K562 (cell line): ENCODE data around the gene MAP3K13. TPM values are rescaled to one million over a fixed set of nuclear protein-coding genes. Genes with fewer than 3 reads are reported as not detected.

Experiments used
- ARID1B ChIP-seq: fragments of 450-650 bp; IDR thresholded peaks from 2 replicates; pipeline ENCODE4 v1.6.1; 2016; ENCODE audit warnings: antibody characterized with exemption, mild to moderate bottlenecking, inconsistent platforms
- ATF7 ChIP-seq: fragments of 450-650 bp; IDR thresholded peaks from 2 replicates; pipeline ENCODE4 v1.7.1; 2014; ENCODE audit warnings: mild to moderate bottlenecking, moderate library complexity
- CHD4 ChIP-seq: fragments of 200-600 bp; sonication (generic); IDR thresholded peaks from 3 replicates; pipeline ENCODE4 v1.6.1; 2012; ENCODE audit warnings: low read depth, mild to moderate bottlenecking, mixed read lengths, low read length, inconsistent platforms; ENCODE audit not compliant: insufficient read depth, insufficient replicate concordance, poor library complexity, severe bottlenecking
- CTBP1 ChIP-seq: fragments of 450-650 bp; IDR thresholded peaks from 2 replicates; pipeline ENCODE4 v1.6.1; 2016; ENCODE audit warnings: borderline replicate concordance
- DPF2 ChIP-seq: fragments of 450-650 bp; IDR thresholded peaks from 2 replicates; pipeline ENCODE4 v1.6.1; 2016
- ELF4 ChIP-seq: fragments of 450-650 bp; formaldehyde crosslinking; IDR thresholded peaks from 2 replicates; pipeline ENCODE4 v1.4.0; 2022; ENCODE audit warnings: missing genetic modification characterization
- ETV5 ChIP-seq: sonication (generic); formaldehyde crosslinking; IDR thresholded peaks from 2 replicates; pipeline ENCODE4 v1.4.0; 2020; ENCODE audit warnings: low read depth, mild to moderate bottlenecking, missing genetic modification reagents
- HDAC1 ChIP-seq, 2 experiments: fragments of 450-650 bp; IDR thresholded peaks; 2 replicates each; pipeline ENCODE4 v1.6.1; 2016 to 2017; ENCODE audit warnings: inconsistent platforms in 1 of 2, mild to moderate bottlenecking in 1 of 2, moderate library complexity in 1 of 2
- JUND ChIP-seq, 2 experiments: IDR thresholded peaks; 2 replicates in 1 of 2; 3 replicates in 1 of 2; pipeline ENCODE4 v1.6.1; 2011; ENCODE audit warnings: borderline replicate concordance in 2 of 2, low read depth in 2 of 2, low read length in 2 of 2, improper control_type of control experiment in 1 of 2, missing biosample characterization in 1 of 2, missing genetic modification characterization in 1 of 2, missing genetic modification reagents in 1 of 2
- KDM1A ChIP-seq, 2 experiments: fragments of 450-650 bp; IDR thresholded peaks; 2 replicates each; pipeline ENCODE4 v1.6.1; 2016; ENCODE audit warnings: mild to moderate bottlenecking in 2 of 2
- KHSRP ChIP-seq: fragments of 450-650 bp; IDR thresholded peaks from 2 replicates; pipeline ENCODE4 v1.6.1; 2017
- MAFF ChIP-seq: IDR thresholded peaks from 2 replicates; pipeline ENCODE4 v1.6.1; 2012; ENCODE audit warnings: low read length, improper control_type of control experiment
- MTA1 ChIP-seq: fragments of 450-650 bp; IDR thresholded peaks from 2 replicates; pipeline ENCODE4 v1.6.1; 2017; ENCODE audit warnings: borderline replicate concordance
- NCOR1 ChIP-seq: fragments of 450-650 bp; IDR thresholded peaks from 2 replicates; pipeline ENCODE4 v1.6.1; 2016; ENCODE audit warnings: mild to moderate bottlenecking, moderate library complexity
- NFE2 ChIP-seq: IDR thresholded peaks from 2 replicates; pipeline ENCODE4 v1.6.1; 2014; ENCODE audit warnings: antibody characterized with exemption, low read depth
- NFE2L1 ChIP-seq: fragments of 450-650 bp; IDR thresholded peaks from 2 replicates; pipeline ENCODE4 v1.6.1; 2016; ENCODE audit warnings: missing genetic modification characterization, low read depth, mild to moderate bottlenecking, missing compliant biosample characterization, moderate library complexity, borderline replicate concordance
- NR2C1 ChIP-seq, 2 experiments: fragments of 450-650 bp; IDR thresholded peaks; 2 replicates each; pipeline ENCODE4 v1.6.1; 2017; ENCODE audit warnings: mild to moderate bottlenecking in 2 of 2, antibody characterized with exemption in 1 of 2, inconsistent platforms in 1 of 2, missing compliant biosample characterization in 1 of 2, missing genetic modification characterization in 1 of 2
- NR2C2 ChIP-seq, 2 experiments: fragments of 200-800 bp in 1 of 2; sonication (Bioruptor generic) in 1 of 2; sonication (generic) in 1 of 2; formaldehyde crosslinking in 1 of 2; IDR thresholded peaks; 2 replicates each; pipeline versions ENCODE4 v1.6.1 to v1.8.0; 2016 to 2022; ENCODE audit warnings: mild to moderate bottlenecking in 1 of 2, missing compliant biosample characterization in 1 of 2, missing genetic modification characterization in 1 of 2, missing genetic modification reagents in 1 of 2
- POLR2AphosphoS2 ChIP-seq: IDR thresholded peaks from 2 replicates; pipeline ENCODE4 v1.6.1; 2012; ENCODE audit warnings: low read length, improper control_type of control experiment
- SIN3A ChIP-seq, 2 experiments: fragments of 150-350 bp in 1 of 2; IDR thresholded peaks; 2 replicates each; pipeline ENCODE4 v1.6.1; 2011 to 2016; ENCODE audit warnings: borderline replicate concordance in 2 of 2, low read depth in 2 of 2, low read length in 2 of 2, mild to moderate bottlenecking in 2 of 2, moderate library complexity in 2 of 2; ENCODE audit not compliant: control insufficient read depth in 1 of 2
- SMAD4 ChIP-seq: fragments of 250-450 bp; sonication (Bioruptor Pico); conservative IDR thresholded peaks from 2 replicates; pipeline ENCODE4 v1.8.0; 2021; ENCODE audit warnings: inconsistent platforms, mild to moderate bottlenecking, moderate library complexity
- STAT5A ChIP-seq: IDR thresholded peaks from 2 replicates; pipeline ENCODE4 v1.6.1; 2012; ENCODE audit warnings: low read length, inconsistent platforms, borderline replicate concordance
- ZEB2 ChIP-seq: fragments of 450-650 bp; IDR thresholded peaks from 2 replicates; pipeline ENCODE4 v1.6.1; 2016
- ZNF316 ChIP-seq: fragments of 450-650 bp; IDR thresholded peaks from 2 replicates; pipeline ENCODE4 v1.6.1; 2016
- ZNF79 ChIP-seq: fragments of 250-450 bp; sonication (Bioruptor Pico); IDR thresholded peaks from 2 replicates; pipeline ENCODE4 v1.4.0; 2020; ENCODE audit warnings: low read depth, mild to moderate bottlenecking, moderate library complexity
- polyA plus RNA-seq, 8 experiments: library from polyadenylated mRNA; depleted of rRNA in 4 of 8; stranded (reverse) in 5 of 8; unstranded in 3 of 8; fragments of >200 nt; fragmentation: Nextera tagmentation in 2 of 8; fragmentation: Illumina TruSeq in 1 of 8; extraction: Ambion mirVana in 2 of 8; extraction: Trizol in 1 of 8; gene quantifications; 2 replicates each; pipeline versions ENCODE4 v1.2.1 to v1.2.3, GENCODE V29; 2011 to 2014; ENCODE audit warnings: inconsistent platforms in 1 of 8, missing spikeins in 1 of 8
- total RNA-seq, 7 experiments: library from RNA; depleted of rRNA in 6 of 7; stranded (reverse); fragments of >200 nt in 6 of 7; fragmentation: Illumina TruSeq in 2 of 7; extraction: Trizol in 2 of 7; gene quantifications; 2 replicates each; pipeline versions ENCODE4 v1.2.1 to v1.2.3, GENCODE V29; 2011 to 2021; ENCODE audit warnings: low replicate concordance in 1 of 7
- TF ChIP-seq, protein P1 (sequence below): fragments of 450-650 bp; IDR thresholded peaks from 2 replicates; pipeline ENCODE4 v1.6.1; 2018; ENCODE audit not compliant: partially characterized antibody

MAP3K13 gene
- total and polyA plus RNA-seq, 9 of the 15 experiments (the other 6 are each of a cell fraction or from before 2014, with no cell fraction given) = 0.04 to 0.32 (median 0.15) TPM; not detected in 2

- peak; percentile 88 for TF ChIP-seq CTBP1
- no peak for TF ChIP-seq SIN3A (IDR thresholded peaks at IDR 0.05; ENCODE audit: borderline replicate concordance in 2 of 2, control insufficient read depth in 1 of 2, low read depth in 2 of 2, low read length in 2 of 2)
- TF ChIP-seq STAT5A = no peak
- TF ChIP-seq ZEB2 = peak; percentile 78
- TF ChIP-seq ZNF316 = peak; percentile 95
- TF ChIP-seq ELF4 (CRISPR knock-in tag) = no peak
- 0 out of 4 replicates have a peak, but pooled peaks of 1 of the 2 experiments have one; percentile 46 for TF ChIP-seq HDAC1 (IDR thresholded peaks at IDR 0.05)
- peak; percentile 29; the same call in 1 of the 2 replicates for TF ChIP-seq NR2C1 (IDR thresholded peaks at IDR 0.05)
- no peak for TF ChIP-seq NR2C1 (tag; IDR thresholded peaks at IDR 0.05)
- TF ChIP-seq CHD4 = no peak
- TF ChIP-seq, protein P1, sequence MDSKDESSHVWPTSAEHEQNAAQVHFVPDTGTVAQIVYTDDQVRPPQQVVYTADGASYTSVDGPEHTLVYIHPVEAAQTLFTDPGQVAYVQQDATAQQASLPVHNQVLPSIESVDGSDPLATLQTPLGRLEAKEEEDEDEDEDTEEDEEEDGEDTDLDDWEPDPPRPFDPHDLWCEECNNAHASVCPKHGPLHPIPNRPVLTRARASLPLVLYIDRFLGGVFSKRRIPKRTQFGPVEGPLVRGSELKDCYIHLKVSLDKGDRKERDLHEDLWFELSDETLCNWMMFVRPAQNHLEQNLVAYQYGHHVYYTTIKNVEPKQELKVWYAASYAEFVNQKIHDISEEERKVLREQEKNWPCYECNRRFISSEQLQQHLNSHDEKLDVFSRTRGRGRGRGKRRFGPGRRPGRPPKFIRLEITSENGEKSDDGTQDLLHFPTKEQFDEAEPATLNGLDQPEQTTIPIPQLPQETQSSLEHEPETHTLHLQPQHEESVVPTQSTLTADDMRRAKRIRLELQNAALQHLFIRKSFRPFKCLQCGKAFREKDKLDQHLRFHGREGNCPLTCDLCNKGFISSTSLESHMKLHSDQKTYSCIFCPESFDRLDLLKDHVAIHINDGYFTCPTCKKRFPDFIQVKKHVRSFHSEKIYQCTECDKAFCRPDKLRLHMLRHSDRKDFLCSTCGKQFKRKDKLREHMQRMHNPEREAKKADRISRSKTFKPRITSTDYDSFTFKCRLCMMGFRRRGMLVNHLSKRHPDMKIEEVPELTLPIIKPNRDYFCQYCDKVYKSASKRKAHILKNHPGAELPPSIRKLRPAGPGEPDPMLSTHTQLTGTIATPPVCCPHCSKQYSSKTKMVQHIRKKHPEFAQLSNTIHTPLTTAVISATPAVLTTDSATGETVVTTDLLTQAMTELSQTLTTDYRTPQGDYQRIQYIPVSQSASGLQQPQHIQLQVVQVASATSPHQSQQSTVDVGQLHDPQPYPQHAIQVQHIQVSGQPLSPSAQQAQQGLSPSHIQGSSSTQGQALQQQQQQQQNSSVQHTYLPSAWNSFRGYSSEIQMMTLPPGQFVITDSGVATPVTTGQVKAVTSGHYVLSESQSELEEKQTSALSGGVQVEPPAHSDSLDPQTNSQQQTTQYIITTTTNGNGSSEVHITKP = peak; percentile 43
- no peak for TF ChIP-seq NR2C2 (CRISPR knock-in tag; IDR thresholded peaks at IDR 0.05)
- 0 out of 2 replicates have a peak, but pooled peaks have one; percentile 47 for TF ChIP-seq NR2C2 (tag; IDR thresholded peaks at IDR 0.05)
- peak; percentile 79; the same call in 1 of the 2 replicates for TF ChIP-seq SMAD4 (CRISPR knock-in tag)
- TF ChIP-seq NCOR1 = peak; percentile 56
- no peak for TF ChIP-seq KHSRP
- peak; percentile 44 for TF ChIP-seq ATF7
- TF ChIP-seq DPF2 = peak; percentile 70
- TF ChIP-seq MAFF = peak; percentile 90
- no peak for TF ChIP-seq ETV5 (CRISPR knock-in tag)
- peak; percentile 55; the same call in 1 of the 2 replicates for TF ChIP-seq JUND (IDR thresholded peaks at IDR 0.05; ENCODE audit: borderline replicate concordance, low read depth, low read length)
- peak; percentile 62; the same call in 1 of the 3 replicates for TF ChIP-seq JUND (tag; IDR thresholded peaks at IDR 0.05; ENCODE audit: borderline replicate concordance, low read depth, low read length)
- peak in 1 of 2 experiments; percentile 50; a peak in 1 of 4 replicates for TF ChIP-seq KDM1A (IDR thresholded peaks at IDR 0.05)
- TF ChIP-seq MTA1 = no peak
- TF ChIP-seq NFE2 = peak; percentile 98
- TF ChIP-seq ARID1B = peak; percentile 69
- peak; percentile 94 for TF ChIP-seq NFE2L1 (tag)
- no peak for TF ChIP-seq ZNF79
- TF ChIP-seq POLR2AphosphoS2 = no peak
Observed at GRCh38 chr3:185423178-185423577, 60.2 kb downstream of the MAP3K13 start (continued).
